Rectal smooth muscle tissue (tissue), 1 donor: Measurements from ENCODE around the gene SH3D21.

Experiments used
- H3K27ac ChIP-seq: one replicate; pipeline ENCODE4 v1.7.0; 2013; ENCODE audit warnings: low read depth, low read length, inconsistent platforms
- H3K27me3 ChIP-seq: one replicate; pipeline ENCODE4 v1.7.0; 2013; ENCODE audit warnings: low read length; ENCODE audit not compliant: control insufficient read depth, insufficient read depth
- H3K36me3 ChIP-seq: one replicate; pipeline ENCODE4 v1.7.0; 2013; ENCODE audit warnings: low read length; ENCODE audit not compliant: control insufficient read depth, insufficient read depth
- H3K4me1 ChIP-seq: one replicate; pipeline ENCODE4 v1.7.0; 2013; ENCODE audit warnings: low read length; ENCODE audit not compliant: control insufficient read depth, insufficient read depth
- H3K4me3 ChIP-seq: one replicate; pipeline ENCODE4 v1.7.0; 2013; ENCODE audit warnings: low read length
- H3K9ac ChIP-seq: one replicate; pipeline ENCODE4 v1.7.0; 2013; ENCODE audit warnings: low read length

SH3D21 gene

GRCh38 chr1:36304970-36305914 lies 926 bp upstream of the SH3D21 start:
- peak overlapping the region; percentile 13 for H3K4me3 ChIP-seq
- H3K9ac ChIP-seq: no peak overlapping the region
- no peaks in the 10 kb centered on the region for H3K27me3 ChIP-seq
- H3K36me3 ChIP-seq: peaks cover 21% of the 10 kb centered on the region
- peaks cover 5% of the 10 kb centered on the region for H3K4me1 ChIP-seq
- H3K27ac ChIP-seq: no peak overlapping the region

GRCh38 chr1:36305915-36306209 lies 306 bp upstream of the SH3D21 start:
- no peak overlapping the region for H3K9ac ChIP-seq
- H3K27me3 ChIP-seq: no peaks in the 10 kb centered on the region
- peak overlapping the region; percentile 13 for H3K4me3 ChIP-seq
- H3K36me3 ChIP-seq: peaks cover 19% of the 10 kb centered on the region
- H3K4me1 ChIP-seq: peaks cover 5% of the 10 kb centered on the region
- no peak overlapping the region for H3K27ac ChIP-seq

- peak overlapping the region; percentile 90 for H3K4me3 ChIP-seq
- H3K9ac ChIP-seq: peak overlapping the region; percentile 19
- H3K27ac ChIP-seq: no peak overlapping the region
- no peaks in the 10 kb centered on the region for H3K27me3 ChIP-seq
- peaks cover 8% of the 10 kb centered on the region for H3K36me3 ChIP-seq
- peaks cover 5% of the 10 kb centered on the region for H3K4me1 ChIP-seq
Observed at GRCh38 chr1:36306902-36307456, 811 bp downstream of the SH3D21 start.

GRCh38 chr1:36307601-36308330 lies 1.6 kb downstream of the SH3D21 start:
- H3K4me1 ChIP-seq: peaks cover 5% of the 10 kb centered on the region
- H3K36me3 ChIP-seq: peaks cover under 1% of the 10 kb centered on the region
- H3K4me3 ChIP-seq: peak overlapping the region; percentile 90
- H3K9ac ChIP-seq: no peak overlapping the region
- H3K27me3 ChIP-seq: no peaks in the 10 kb centered on the region
- no peak overlapping the region for H3K27ac ChIP-seq

GRCh38 chr1:36309397-36309796 lies 3.2 kb downstream of the SH3D21 start:
- Histone ChIP-seq H3K4me1 (peaks cover 5% of the 10 kb centered on the region), H3K4me3 (no peak overlapping the region), H3K9ac (no peak overlapping the region), H3K27ac (no peak overlapping the region), H3K36me3 (no peaks in the 10 kb centered on the region), H3K27me3 (no peaks in the 10 kb centered on the region)

GRCh38 chr1:36320291-36320761 lies 14.2 kb downstream of the SH3D21 start:
- no peaks in the 10 kb centered on the region for H3K27me3 ChIP-seq
- H3K4me3 ChIP-seq: peak overlapping the region; percentile 58
- no peaks in the 10 kb centered on the region for H3K36me3 ChIP-seq
- no peak overlapping the region for H3K27ac ChIP-seq
- peaks cover 3% of the 10 kb centered on the region for H3K4me1 ChIP-seq
- H3K9ac ChIP-seq: no peak overlapping the region

GRCh38 chr1:36320767-36321118 lies 14.6 kb downstream of the SH3D21 start:
- Histone ChIP-seq H3K27ac (no peak overlapping the region), H3K27me3 (no peaks in the 10 kb centered on the region), H3K9ac (no peak overlapping the region), H3K4me1 (peaks cover 3% of the 10 kb centered on the region), H3K4me3 (peak overlapping the region; percentile 58), H3K36me3 (no peaks in the 10 kb centered on the region)

- Histone ChIP-seq H3K27ac (peak overlapping the region; percentile 53), H3K27me3 (no peaks in the 10 kb centered on the region), H3K4me1 (peaks cover 3% of the 10 kb centered on the region), H3K9ac (no peak overlapping the region), H3K4me3 (peak overlapping the region; percentile 58), H3K36me3 (no peaks in the 10 kb centered on the region)
Observed at GRCh38 chr1:36321119-36321951, 15.2 kb downstream of the SH3D21 start.

GRCh38 chr1:36322041-36322785 lies 16.0 kb downstream of the SH3D21 start:
- Histone ChIP-seq H3K27ac (peak overlapping the region; percentile 57), H3K4me1 (peaks cover 3% of the 10 kb centered on the region), H3K36me3 (no peaks in the 10 kb centered on the region), H3K27me3 (no peaks in the 10 kb centered on the region), H3K9ac (no peak overlapping the region), H3K4me3 (peak overlapping the region; percentile 58)

- Histone ChIP-seq H3K4me3 (peak overlapping the region; percentile 75), H3K9ac (peak overlapping the region; percentile 41), H3K27ac (peak overlapping the region; percentile 57), H3K36me3 (no peaks in the 10 kb centered on the region), H3K27me3 (no peaks in the 10 kb centered on the region), H3K4me1 (peaks cover 3% of the 10 kb centered on the region)
Observed at GRCh38 chr1:36322786-36323635, 16.8 kb downstream of the SH3D21 start.
